Activated gamma-delta T cell treated with Interleukin-2 at 50 U/mL for 16 hours (primary cell): ENCODE results near the gene PTPRQ.
"Not testable (repeated sequence)": the region's sequence is repeated elsewhere in the genome, so short reads cannot be mapped to it uniquely, and the experiment has no call there.

ENCODE experiments used
- DNase-seq: peaks from one replicate; pipeline ENCODE4 v3.0.0-alpha.2; 2020

Gene PTPRQ

DNA sequence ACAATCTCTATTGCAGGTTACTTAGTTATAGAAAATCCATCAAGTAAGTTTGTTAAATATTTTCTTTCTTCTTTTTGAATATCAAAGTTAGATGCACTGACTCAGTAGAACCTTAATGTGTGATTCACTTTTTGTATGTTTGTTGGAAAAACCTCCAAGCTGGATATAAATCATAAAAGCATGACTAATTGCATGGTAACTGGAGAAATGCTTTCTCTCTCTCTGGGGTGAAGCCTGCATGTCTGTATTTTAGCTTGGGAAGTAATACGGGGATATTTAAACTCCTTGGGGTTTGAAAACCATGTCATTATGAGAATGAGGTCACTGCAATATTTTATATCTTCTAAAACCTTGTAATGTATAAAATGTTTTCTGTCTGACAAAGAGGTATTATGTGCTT lies 204.8 kb downstream of the PTPRQ start:
- DNase-seq, result no peak

DNA sequence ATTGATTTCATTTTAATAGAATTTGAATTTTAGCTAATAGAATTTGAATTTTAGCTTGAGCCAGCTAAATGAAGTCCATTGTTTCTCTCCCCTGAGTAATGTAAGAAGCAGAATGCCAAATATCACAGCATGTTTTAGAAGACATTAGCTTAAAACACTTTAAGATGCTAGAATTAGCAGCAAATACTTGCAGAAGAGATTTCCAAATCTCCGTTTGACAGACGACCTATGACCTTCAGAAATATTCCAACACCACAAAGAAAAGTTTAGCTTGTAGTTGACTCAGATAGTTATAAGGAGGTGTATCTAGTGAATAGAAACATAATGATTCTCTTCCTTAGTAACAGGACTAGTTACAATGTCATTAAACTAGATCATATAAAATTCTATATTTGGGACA lies 211.7 kb downstream of the PTPRQ start:
- no peak for DNase-seq

DNA sequence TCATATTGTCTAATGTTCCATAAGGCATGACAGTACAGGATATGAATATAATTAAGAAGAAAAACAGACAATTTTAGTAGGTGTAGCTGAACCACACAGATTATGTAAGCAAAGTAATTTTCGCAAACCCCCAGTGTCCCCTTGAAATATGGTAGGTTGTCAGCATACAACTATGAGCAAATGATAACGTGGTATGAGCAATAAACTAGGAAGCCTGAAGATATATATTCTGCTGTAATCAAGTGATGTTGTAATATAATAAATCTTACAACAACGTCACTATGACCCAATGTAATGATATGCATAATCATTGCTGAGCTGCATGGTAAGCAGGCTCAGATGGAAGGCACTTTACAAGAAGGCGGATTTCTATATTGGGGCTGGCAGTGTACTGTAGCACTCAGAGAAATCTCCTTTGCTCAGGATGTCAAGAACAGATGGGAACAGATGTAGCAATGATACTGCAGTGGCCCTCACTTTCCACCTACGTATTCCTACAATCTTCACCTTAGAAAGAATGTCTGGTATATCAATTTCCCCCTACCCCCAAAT lies 215.6 kb downstream of the PTPRQ start:
- no peak for DNase-seq

DNA sequence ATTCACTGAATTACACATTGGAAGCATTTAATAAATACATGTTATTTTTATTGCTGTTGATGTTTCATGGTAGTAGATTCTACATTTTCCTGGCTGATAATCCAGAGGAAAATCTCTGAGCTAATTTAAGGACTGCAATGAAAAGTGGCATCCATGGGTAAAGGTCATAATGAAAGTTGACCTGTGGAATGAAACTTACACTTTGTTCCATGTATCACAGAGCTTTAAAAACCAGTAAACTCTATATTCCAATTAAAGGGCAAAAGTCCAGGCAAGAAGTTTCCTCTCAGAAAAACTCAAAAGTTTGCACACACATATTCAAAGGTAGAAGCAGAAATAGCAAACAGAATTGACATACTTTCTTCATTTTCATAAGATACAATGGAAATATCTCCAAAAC lies 218.6 kb downstream of the PTPRQ start:
- DNase-seq, result no peak

DNA sequence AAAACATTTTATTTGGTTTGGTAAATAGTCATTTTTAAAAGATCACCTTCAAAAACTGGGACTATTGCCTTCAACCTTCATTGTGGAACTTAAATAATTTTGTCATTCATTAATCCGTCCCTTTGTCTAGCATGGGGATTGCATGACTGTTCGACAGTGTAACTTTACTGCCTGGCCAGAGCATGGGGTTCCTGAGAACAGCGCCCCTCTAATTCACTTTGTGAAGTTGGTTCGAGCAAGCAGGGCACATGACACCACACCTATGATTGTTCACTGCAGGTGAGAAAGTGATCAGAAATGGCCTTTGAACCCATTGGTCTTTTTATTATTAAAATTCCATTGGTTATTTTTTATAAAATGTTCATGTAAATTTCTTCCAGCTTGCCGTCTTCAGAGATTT lies 226.2 kb downstream of the PTPRQ start:
- DNase-seq, result no peak

DNA sequence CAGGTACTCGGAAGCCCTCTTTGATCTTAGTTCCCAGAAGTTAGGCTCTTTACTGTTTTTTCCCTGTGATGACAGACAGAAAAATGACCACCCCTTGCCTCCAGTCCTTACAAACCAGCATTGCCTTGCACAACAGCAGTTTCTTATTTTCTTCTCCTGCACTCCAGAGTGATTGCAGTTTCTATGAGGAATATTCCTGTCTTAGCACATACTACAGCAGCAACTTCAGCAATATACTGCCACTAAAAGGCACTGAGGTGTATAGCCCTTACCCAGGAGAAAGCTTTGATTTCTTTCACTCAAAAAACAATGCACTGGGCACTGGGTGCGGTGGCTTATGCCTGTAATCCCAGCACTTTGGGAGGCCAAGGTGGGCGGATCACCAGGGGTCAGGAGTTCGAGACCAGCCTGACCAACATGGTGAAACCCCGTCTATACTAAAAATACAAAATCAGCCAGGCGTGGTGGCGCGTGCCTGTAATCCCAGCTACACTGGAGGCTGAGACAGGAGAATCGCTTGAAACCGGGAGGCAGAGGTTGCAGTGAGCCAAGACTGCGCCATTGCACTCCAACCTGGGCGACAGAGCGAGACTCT lies 232.1 kb downstream of the PTPRQ start:
- not testable (repeated sequence) for DNase-seq

DNA sequence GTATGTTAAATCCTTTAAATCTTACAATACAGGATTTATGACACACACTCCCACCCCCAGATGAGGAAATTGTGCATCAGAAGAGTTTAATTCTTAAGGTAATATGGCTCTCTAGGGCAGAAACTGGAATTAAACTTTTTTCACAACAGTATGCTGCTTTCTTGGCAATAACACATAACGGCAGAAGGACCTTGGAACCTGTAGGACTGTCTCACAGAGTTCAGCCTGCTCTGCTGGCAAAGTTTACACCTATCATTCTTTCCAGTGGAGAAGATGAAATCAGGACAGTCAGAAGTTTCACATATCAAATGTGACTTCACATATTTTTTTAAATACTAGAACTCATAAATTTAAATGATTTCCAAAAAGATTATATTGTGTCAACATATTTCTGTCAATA lies 232.8 kb downstream of the PTPRQ start:
- no peak for DNase-seq

DNA sequence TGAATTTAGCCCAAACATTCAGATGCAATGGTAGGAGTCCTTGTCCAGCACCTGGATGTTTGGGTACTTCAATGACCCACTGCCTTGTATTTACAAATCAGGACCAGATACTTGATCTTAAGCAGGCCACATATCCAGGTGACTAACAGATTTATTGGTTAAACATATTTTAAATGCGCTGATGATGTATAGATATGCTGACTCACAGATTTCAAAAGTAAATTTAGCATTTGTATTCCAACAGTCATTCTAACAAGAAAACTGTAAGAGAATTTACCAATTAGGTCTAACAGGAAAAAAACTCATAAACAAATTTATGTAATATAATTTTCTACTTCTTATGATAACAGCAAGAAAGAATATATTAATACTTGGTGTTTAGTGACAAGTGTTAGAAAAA lies 234.0 kb downstream of the PTPRQ start:
- DNase-seq, result no peak

DNA sequence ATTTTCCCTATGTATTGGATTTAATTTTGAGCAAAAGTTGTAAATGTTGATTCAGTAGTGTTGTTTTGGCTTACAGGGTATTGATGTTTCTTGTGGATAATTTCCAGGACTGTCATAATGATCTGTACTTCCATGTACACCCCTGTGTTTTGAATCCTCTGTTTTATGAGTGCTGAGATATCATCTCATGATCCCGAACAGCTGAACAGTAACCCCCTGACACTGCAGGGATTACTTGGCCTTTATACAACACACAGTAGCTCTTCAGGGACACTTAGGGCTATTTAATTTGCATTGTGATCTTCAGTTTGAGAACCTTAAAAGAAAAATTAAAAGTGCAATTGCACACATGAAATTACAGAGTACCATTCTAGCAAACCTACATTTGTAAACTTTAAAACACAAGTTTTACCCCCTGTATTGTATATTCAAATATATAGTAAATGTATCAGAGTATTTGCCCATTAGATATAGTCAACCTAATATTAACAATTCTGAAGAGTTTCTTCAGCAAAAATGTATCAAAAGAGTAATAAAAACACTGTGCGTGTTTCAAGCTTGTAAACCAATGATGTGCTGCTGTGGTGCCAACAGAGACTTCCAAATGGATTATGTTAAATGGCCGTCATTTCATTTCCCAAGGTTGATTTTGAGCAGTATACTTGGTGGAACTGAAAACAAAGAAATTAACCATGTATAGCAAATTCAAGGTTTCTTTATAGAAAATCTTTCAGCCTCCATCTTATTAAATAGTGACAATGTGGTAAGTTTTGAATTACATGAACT lies 235.5 kb downstream of the PTPRQ start:
- DNase-seq, result no peak

DNA sequence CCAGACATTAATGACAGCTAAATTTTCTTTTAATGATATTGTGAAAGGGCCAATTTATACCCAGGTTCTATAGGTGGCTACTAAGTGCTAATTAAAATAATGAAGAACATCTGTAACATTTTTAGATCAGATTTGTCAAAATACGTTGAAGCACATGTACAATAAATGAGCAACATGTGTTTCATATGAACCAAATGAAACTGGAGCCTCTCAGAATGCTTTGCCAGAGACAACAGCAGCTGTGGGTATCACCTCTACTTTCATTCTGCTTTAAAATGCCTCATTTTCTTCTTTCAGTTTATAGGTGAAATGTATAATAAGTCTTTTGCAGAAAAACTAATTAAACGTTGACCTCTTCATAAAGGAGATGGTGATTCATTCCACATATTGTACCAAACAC lies 237.3 kb downstream of the PTPRQ start:
- DNase-seq, result no peak

DNA sequence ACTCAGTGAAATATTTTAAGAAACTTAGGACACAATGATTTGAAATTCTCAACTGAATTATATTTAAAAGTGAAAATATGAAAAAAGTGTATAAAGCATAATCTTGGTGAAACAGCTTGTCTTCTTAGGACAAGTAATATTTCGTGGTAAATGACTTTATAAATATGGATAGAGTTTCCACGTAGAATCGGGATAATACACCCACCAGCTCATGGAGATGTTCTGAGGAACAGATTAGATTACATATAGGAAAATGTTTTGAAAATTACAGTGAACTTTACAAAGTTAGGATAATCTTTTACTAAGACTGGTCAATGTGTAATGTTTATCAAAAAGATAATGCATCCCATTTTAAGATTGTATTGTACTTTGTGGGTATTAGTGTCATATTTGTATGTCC lies 237.8 kb downstream of the PTPRQ start:
- DNase-seq, result no peak

DNA sequence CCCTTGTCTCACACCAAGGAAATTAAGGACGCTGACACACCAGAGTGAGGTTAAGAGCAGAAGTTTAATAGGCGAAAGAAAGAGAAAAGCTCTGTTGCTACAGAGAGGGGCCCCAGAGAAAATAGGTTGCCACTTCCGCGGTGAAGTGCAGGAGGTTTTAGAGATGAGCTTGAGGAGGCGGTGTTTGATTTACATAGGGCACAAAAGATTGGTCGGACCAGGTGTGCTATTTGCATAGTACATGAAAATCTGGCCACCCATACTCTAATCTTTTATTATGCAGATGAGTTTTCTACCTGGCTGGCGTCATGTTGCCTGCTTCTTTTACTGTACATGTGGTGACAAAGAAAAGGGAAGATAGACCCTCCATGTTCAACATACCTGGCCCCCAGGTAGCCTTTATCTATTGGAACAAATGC lies 240.1 kb downstream of the PTPRQ start:
- no peak for DNase-seq

DNA sequence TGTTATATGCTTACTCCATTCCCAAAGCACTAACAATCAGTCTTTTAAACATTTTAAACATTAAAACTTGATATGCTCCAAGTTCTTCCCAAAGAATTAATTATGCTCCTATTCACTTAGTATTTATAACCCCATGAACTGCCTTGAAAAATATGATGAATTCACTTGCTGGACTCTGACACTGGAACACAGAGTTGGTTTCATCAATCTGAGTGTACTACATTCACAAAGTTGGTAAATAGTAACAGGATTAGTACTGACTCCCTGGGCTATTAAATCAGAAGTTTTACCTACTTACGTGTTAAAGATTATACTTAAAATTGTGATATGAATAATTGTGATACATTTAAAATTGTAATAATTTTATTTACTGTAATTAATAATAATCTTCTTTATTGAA lies 246.1 kb downstream of the PTPRQ start:
- DNase-seq, result no peak

DNA sequence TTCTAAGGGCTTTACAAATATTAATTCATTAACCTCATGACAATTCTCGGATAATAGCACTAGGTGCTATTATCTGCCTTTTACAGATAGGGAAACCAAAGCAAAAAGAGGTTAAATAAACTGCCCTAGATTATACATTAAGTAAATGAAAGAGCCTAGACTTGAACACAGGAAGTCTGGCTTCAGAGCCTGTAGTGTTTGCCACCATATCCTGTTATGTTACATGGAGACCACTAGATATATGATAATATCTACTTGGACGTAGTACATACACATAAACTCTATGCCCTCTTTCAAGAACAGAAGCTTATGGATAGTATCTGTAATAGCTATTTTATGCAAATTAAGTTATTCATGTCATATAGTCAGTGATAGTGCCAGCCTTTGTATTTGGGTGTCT lies 246.5 kb downstream of the PTPRQ start:
- no peak for DNase-seq

DNA sequence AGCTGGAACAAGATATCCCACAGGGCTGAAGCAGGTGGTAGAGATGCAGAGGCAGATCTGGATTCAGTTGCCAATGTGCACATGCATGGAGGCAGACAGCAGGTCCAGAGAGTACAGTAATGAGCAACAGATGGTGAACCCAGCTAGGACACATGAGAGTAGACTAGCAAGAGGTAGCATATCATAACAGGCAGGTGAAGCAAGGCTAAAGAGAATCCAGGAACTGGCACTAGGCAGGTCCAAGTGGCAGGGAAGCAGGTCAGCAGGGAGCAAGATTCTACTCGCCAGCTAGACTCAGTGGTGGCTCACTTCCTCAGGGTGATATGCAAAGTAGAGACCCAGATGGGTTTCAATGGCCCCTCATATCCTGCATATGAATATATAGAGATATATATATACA lies 248.1 kb downstream of the PTPRQ start:
- DNase-seq, result no peak

DNA sequence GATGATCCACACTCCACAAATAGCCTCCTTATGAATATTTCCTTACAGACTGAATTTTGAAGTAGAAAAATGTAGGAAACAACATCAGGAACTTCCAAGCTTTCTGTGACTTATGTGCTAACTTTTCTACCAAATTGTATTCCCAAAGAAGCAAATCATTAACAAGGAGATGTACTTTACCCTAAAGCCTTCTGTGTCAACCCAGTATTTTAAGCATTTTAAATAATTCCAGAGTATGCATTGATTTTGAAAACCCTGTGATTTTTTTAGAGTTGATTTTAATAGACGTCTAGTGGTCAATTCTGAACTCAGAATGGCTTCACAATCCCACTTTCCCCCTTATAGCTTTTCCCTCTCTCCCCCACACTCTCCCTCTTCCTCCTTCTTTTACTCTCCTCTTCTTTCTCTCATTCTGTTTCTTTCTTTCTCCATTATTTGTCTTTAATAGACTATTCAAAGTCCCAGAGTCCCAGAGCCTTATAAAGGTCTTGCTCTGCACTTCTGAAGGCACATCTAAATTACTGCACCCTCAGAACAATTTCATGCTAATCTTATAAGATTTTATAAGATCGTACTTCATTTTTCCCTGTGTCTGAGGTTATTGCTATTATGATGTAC lies 253.3 kb downstream of the PTPRQ start:
- no peak for DNase-seq

DNA sequence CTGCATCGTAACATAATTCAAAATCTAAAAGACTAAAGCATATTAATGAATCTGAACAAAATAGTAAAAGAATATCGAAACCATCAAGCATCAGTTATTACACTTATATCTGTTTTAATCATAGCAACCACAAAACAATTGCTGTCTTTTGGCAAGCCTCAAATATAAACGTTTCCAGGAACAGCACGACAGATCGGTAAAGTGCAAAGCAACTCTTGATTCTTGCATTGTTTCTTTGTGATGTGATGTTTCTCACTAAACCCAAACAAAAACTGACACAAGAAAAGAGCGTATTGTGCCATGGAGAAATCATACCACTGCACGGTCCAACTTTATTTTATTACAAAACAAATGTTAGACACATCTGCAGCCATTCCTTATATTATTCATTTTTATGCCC lies 254.2 kb downstream of the PTPRQ start:
- no peak for DNase-seq

DNA sequence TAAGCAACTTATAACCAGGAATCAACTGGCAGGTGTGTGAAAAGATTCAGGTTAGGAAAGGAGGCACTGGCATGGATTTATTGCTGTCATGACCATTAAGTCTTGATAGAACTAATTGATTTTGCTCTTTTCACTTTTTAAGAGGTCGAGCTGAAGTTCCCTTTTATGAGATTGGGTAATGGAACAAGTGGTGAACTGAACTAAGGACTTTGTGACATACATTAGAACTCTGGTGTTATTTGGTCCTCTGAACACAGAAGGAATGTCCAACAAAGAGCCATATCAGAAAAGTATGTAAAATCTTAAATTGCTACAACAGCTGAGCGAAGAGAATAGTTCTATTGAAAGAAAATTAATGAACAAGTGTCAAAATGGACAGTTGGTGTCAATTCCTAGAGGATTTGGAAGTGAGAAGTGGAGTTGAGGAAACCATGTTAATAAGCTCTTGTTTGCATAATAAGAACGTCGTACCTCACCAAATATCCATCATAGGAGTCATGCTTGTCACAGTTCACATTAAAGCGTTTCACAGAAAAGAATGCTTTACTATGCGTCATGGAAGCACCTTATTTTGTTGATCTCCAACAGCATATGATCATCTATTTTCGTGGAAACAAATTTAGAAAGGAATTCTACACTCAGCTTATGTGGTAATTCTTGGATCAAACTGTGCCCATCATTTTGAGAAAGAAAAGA lies 255.0 kb downstream of the PTPRQ start:
- no peak for DNase-seq

DNA sequence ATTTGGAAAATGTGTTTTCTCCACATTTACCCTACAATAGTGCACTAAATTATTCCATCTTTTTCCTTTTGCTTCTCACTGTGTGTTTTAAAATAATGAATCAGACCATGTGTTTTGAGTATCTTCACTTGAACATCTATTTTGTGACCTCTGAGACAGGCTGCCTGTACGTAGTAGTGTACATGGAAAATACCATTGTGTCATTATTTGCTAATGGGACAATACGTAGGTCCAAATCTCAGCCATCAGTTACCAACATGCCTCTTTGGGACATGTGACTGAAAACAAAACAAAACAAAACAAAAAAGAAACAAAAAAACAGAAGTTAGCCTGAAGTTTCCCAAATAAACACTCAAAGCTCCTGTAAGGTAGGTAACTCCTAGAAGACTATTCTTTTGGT lies 256.3 kb downstream of the PTPRQ start:
- DNase-seq, result no peak

DNA sequence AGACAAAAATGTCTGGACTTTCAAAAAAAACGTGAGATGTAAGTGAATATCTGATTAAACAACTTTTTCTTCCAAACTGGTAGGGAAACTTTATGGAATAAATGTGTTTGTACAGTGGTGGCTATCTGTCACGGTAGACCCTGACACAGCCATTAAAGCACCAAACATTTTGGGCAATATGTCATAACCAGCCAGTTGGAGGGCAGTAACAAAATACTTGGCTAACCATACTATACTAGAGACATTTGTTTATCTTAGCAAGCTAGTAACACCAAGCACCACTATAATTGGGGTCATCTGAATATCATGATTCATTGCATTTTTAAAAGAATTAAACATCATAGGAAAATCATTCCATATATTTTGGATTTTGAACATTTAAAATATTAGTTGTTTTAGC lies 257.4 kb downstream of the PTPRQ start:
- DNase-seq, result no peak

DNA sequence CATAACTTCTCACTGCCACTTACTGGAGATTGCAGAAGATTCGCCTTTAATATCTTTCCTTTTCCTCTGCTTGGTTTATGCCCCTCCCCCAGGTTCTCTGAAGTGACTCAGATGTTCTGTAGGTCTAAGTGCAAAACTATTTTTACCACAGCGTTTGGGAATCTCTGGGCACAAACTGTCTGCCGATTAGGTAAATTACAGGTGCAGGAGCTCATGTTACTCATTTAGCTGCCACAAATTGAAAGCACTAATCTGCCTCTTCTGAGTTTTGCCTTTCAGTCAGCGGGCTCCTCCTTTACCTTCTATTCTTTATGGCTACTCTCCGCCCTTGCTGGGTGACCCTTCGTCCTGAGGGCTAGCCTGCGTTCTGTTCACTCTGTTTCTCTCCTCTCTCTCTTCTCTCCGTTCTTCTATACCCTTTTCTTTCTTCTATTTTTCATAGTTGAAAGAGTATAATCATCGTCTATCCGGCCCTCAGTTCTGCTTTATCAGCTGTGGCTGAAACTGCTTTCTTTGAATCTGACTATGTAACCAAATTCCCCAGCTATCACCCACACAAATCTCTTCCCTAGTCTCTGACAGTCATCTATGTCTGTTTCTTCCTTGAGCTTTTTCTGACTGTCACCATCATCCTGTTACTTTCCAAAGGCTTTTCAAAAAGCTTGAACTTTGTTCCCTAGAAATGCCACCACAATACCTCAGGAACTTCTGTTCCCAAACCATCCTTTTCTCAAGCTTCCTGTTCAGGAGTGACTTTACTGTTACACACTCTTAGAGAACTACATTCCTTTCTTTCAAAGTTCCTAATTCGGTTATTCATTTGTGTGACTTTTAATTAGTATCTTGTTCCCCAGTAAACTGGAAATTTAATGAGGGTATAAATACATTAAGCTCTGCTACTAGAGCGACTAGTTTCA lies 259.1 kb downstream of the PTPRQ start:
- no peak for DNase-seq

DNA sequence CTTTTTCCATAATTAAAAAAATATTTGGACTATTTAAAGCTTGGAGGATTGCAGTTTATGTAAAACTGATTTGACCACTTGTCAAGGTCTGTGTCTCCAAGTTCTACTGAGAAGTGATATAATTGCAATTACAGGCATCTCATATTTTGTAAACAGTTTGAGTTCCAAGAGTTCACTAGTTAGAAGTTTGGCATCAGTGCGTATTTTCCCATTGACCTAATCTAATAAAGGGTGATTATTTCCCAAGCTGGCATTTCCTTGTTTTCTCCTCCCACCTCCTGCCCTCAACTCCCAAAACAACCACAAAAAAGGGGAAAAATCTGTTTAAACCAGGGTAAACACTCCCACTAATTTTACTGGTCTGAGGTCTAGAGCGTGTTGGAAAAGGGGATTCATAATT lies 260.4 kb downstream of the PTPRQ start:
- DNase-seq, result no peak
